Stomach (tissue), 9 donors: ENCODE data around the gene POC5. TPM values are rescaled to one million over a fixed set of nuclear protein-coding genes. Genes with fewer than 3 reads are reported as not detected.

Experiments used
- DNase-seq, 2 donors: peaks; one replicate each; pipeline versions ENCODE4 v3.0.0 to v3.0.0-alpha.2; 2013 to 2019
- H3K27ac ChIP-seq, 5 donors: fragments of 200-600 bp in 4 of 5; sonication (generic) in 4 of 5; one replicate each; pipeline ENCODE4 v1.5.1; 2013 to 2019; ENCODE audit warnings: mild to moderate bottlenecking in 1 of 5, moderate library complexity in 1 of 5
- H3K27me3 ChIP-seq, 3 donors: fragments of 200-600 bp; sonication (generic); one replicate each; pipeline ENCODE4 v1.5.1; 2017 to 2019; ENCODE audit warnings: mixed run types in 1 of 3
- H3K36me3 ChIP-seq, 4 donors: fragments of 200-600 bp; sonication (generic); 1 replicate in 3 of 4; 2 replicates in 1 of 4; pipeline ENCODE4 v1.5.1; 2016 to 2019
- H3K4me1 ChIP-seq, 4 donors: fragments of 200-600 bp; sonication (generic); one replicate each; pipeline ENCODE4 v1.5.1; 2016 to 2019
- H3K4me3 ChIP-seq, 4 donors: fragments of 200-600 bp; sonication (generic) in 3 of 4; one replicate each; pipeline ENCODE4 v1.5.1; 2016 to 2019; ENCODE audit warnings: mild to moderate bottlenecking in 1 of 4
- H3K9me3 ChIP-seq, 4 donors: fragments of 200-600 bp; sonication (generic); one replicate each; pipeline ENCODE4 v1.5.1; 2016 to 2019
- EP300 ChIP-seq: sonication (generic); formaldehyde crosslinking; IDR thresholded peaks from one replicate; pipeline ENCODE4 v1.6.1; 2017; ENCODE audit warnings: antibody characterized with exemption
- POLR2A ChIP-seq, 4 donors: fragments of 450-650 bp; IDR thresholded peaks; one replicate each; pipeline ENCODE4 v1.6.1; 2016; ENCODE audit warnings: antibody characterized with exemption in 4 of 4, control low read depth in 2 of 4, mild to moderate bottlenecking in 1 of 4, moderate library complexity in 1 of 4
- POLR2AphosphoS5 ChIP-seq, 3 donors: sonication (generic); formaldehyde crosslinking; IDR thresholded peaks; one replicate each; pipeline ENCODE4 v1.6.1; 2016; ENCODE audit warnings: antibody characterized with exemption in 3 of 3
- WGBS, 5 donors: extraction: QIAGEN DNeasy Blood & Tissue Kit in 3 of 5; methylation state at CpG; one replicate each; pipeline versions ENCODE4 v1.1.5 to v1.1.7; 2013 to 2018; 5-methylcytosine and 5-hydroxymethylcytosine counted together
- intact Hi-C: fragments of 100-400 bp; cut with DNase I; formaldehyde crosslinking; loops from one replicate; pipeline ENCODE4 v1.15.1; 2023; ENCODE audit warnings: low total_unique reads
- polyA plus RNA-seq, 3 donors: library from polyadenylated mRNA; stranded (reverse); fragments of 200-250 nt; gene quantifications; one replicate each; pipeline ENCODE4 v1.2.3, GENCODE V29; 2013
- total RNA-seq, 5 donors: library from RNA; depleted of rRNA; stranded (reverse); fragments of >200 nt; gene quantifications; one replicate each; pipeline versions ENCODE4 v1.1.0 to v1.2.3, GENCODE V29; 2014 to 2016
- TF ChIP-seq, protein P1 (sequence below), 7 experiments: fragments of 450-650 bp in 4 of 7; fragments of 200-600 bp in 3 of 7; sonication (generic) in 3 of 7; IDR thresholded peaks; one replicate each; pipeline ENCODE4 v1.5.1; 2016 to 2019; ENCODE audit warnings: antibody characterized with exemption in 7 of 7, control low read depth in 2 of 7, mild to moderate bottlenecking in 1 of 7
- donor health status: healthy with polysubstance abuse.
- donor health status: Bipolar disorder and iron deficiency.
- donor health status: healthy.

The POC5 gene
- total and polyA plus RNA-seq, 8 donors = 3.1 to 135 (median 7.3) TPM

DNA sequence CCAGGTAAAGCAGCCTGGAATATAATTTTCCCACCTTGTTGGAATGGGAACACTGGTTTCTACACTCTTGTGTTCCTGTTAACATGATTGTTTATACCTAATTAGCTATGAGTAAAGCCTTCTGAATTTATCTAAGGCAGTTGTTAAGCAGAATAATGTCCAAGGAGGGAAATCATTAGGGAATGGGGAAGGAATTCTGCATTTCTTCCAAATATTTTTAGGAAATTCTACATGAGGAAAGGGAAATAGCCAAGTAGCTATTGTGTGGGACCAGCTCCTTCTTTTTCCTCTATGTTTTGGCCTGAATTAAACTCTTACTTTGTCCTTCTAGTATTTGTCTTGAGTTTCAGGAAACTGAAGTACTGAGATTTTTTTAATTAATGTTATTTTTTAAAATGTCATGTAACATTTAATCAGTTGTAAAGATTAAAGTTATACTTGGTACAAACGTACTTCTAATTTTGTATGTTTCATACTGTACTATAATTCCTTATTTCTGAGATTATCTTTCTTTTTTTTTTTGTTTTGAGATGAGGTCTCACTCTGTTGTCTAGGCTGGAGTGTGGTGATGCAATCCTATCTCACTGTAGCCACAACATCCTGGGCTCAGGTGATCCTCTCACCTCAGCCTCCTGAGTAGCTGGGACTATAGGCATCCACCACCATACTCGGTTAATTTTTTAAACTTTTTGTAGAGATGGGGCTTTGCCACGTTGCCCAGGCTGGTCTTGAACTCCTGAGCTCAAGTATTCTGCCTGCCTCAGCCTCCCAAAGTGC, 77.5 kb downstream of the POC5 start:
- intact Hi-C loops = no loop called here
- Histone ChIP-seq H3K4me3 (no peak overlapping the region), H3K4me1 (peaks cover 0 to 4% (median 0%) of the 10 kb centered on the region in 4 donors), H3K27ac (no peak overlapping the region), H3K9me3 (peaks cover 0 to 11% (median 0%) of the 10 kb centered on the region in 4 donors), H3K36me3 (no peaks in the 10 kb centered on the region), H3K27me3 (no peaks in the 10 kb centered on the region)
- TF ChIP-seq EP300 = no peak
- TF ChIP-seq POLR2A (IDR thresholded peaks at IDR 0.05) = no peak
- TF ChIP-seq POLR2AphosphoS5 (IDR thresholded peaks at IDR 0.05) = no peak
- TF ChIP-seq, protein P1, sequence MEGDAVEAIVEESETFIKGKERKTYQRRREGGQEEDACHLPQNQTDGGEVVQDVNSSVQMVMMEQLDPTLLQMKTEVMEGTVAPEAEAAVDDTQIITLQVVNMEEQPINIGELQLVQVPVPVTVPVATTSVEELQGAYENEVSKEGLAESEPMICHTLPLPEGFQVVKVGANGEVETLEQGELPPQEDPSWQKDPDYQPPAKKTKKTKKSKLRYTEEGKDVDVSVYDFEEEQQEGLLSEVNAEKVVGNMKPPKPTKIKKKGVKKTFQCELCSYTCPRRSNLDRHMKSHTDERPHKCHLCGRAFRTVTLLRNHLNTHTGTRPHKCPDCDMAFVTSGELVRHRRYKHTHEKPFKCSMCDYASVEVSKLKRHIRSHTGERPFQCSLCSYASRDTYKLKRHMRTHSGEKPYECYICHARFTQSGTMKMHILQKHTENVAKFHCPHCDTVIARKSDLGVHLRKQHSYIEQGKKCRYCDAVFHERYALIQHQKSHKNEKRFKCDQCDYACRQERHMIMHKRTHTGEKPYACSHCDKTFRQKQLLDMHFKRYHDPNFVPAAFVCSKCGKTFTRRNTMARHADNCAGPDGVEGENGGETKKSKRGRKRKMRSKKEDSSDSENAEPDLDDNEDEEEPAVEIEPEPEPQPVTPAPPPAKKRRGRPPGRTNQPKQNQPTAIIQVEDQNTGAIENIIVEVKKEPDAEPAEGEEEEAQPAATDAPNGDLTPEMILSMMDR (IDR thresholded peaks at IDR 0.05) = no peak
- WGBS, 5 donors = 69 to 84% (median 76%) methylated on average over 3 of the region's 3 CpGs
- DNase-seq = no peak

DNA sequence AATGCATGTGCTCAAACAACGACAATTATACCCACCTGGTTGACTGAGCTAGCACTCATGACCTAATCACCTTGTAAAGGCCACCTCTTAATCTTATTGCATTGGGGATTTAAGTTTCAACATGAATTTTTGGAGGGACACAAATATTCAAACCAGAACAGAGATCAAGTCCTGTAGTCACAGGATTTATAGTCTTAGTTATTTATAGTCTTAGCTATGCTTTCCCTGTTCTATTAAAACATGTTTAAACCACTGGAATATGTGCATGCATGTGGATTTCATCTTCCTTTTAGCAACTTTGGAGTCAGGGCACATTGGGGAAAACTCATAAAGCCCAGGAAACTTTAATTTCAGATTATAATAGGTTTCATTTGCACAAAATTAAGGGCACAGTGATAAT, 79.3 kb downstream of the POC5 start:
- no peak for DNase-seq
- H3K4me3 ChIP-seq = no peak overlapping the region
- intact Hi-C loops = no loop called here
- peaks cover 0 to 4% (median 0%) of the 10 kb centered on the region in 4 donors for H3K4me1 ChIP-seq
- TF ChIP-seq POLR2A (IDR thresholded peaks at IDR 0.05) = no peak
- no peak for TF ChIP-seq POLR2AphosphoS5 (IDR thresholded peaks at IDR 0.05)
- TF ChIP-seq EP300 = no peak
- TF ChIP-seq, protein P1 (IDR thresholded peaks at IDR 0.05) = no peak
- H3K36me3 ChIP-seq = no peaks in the 10 kb centered on the region
- WGBS, 5 donors = 73 to 93% (median 77%) methylated on average over 1 of the region's 1 CpG
- H3K27ac ChIP-seq = no peak overlapping the region
- H3K27me3 ChIP-seq = no peaks in the 10 kb centered on the region
- H3K9me3 ChIP-seq = peaks cover 0 to 11% (median 0%) of the 10 kb centered on the region in 4 donors

DNA sequence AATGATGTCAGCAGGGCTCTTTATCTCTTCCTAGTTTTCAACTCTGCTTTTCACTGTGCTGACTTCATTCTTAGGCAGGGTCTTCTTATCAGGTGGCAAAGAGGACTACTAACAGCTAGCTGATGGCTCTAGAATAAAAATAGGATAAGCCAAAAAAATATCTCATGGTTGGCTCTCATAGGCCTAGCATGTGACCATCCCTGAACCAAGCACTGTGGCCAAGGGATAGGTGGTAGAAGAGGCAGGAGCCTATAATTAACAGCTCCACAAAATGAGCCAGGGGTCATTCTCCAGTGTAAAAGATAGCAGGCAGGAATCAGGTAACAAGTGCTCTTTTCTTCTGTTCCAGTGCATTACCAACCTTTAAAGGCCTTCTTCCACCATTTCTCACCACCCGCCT, 84.9 kb downstream of the POC5 start:
- H3K27me3 ChIP-seq = no peaks in the 10 kb centered on the region
- TF ChIP-seq, protein P1 (IDR thresholded peaks at IDR 0.05) = no peak
- TF ChIP-seq POLR2A (IDR thresholded peaks at IDR 0.05) (no peak), EP300 (no peak), POLR2AphosphoS5 (IDR thresholded peaks at IDR 0.05) (no peak)
- no peaks in the 10 kb centered on the region for H3K4me1 ChIP-seq
- H3K36me3 ChIP-seq = no peaks in the 10 kb centered on the region
- no peak overlapping the region for H3K4me3 ChIP-seq
- no peak for DNase-seq
- intact Hi-C loops = no loop called here
- WGBS, 5 donors = 94 to 100% (median 96%) methylated on average over 1 of the region's 1 CpG
- no peaks in the 10 kb centered on the region for H3K9me3 ChIP-seq
- H3K27ac ChIP-seq = no peak overlapping the region

DNA sequence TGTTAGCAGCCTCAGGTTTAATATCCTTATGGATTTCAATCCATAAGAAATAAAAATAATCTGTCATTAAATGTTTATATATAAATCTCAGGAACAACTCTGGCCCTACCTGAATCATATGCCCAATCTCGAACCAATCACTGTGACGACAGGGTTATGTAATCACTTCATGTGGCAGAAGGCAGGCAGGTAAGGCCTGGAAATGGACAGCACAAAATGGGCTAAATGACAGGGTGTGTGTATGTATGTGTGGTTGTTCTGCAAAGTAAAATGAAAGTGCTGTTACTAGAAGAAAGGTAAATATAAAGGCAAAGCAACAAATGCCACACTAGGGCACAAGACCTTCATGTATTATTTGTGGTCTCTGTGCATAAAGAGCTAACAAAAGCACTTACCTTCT, 86.4 kb downstream of the POC5 start:
- WGBS, 5 donors = 64 to 76% (median 66%) methylated on average over 2 of the region's 2 CpGs

More for the DNA sequence above, 86.4 kb downstream of the POC5 start:
- H3K4me3 ChIP-seq = no peak overlapping the region
- no peaks in the 10 kb centered on the region for H3K27me3 ChIP-seq
- no peak overlapping the region for H3K27ac ChIP-seq
- TF ChIP-seq EP300 (no peak), POLR2AphosphoS5 (IDR thresholded peaks at IDR 0.05) (no peak), POLR2A (IDR thresholded peaks at IDR 0.05) (no peak)
- TF ChIP-seq, protein P1 (IDR thresholded peaks at IDR 0.05) = no peak
- H3K9me3 ChIP-seq = no peaks in the 10 kb centered on the region
- no peak for DNase-seq
- H3K4me1 ChIP-seq = peaks cover 0 to 2% (median 0%) of the 10 kb centered on the region in 4 donors
- intact Hi-C loops = no loop called here
- no peaks in the 10 kb centered on the region for H3K36me3 ChIP-seq
